Kidney tubule cell (primary cell): ENCODE results near the gene RPS6KB2.

Experiments
- DNase-seq: peaks from one replicate; pipeline ENCODE4 v3.0.0-alpha.2; 2018; ENCODE audit warnings: low spot score

RPS6KB2 gene

DNA sequence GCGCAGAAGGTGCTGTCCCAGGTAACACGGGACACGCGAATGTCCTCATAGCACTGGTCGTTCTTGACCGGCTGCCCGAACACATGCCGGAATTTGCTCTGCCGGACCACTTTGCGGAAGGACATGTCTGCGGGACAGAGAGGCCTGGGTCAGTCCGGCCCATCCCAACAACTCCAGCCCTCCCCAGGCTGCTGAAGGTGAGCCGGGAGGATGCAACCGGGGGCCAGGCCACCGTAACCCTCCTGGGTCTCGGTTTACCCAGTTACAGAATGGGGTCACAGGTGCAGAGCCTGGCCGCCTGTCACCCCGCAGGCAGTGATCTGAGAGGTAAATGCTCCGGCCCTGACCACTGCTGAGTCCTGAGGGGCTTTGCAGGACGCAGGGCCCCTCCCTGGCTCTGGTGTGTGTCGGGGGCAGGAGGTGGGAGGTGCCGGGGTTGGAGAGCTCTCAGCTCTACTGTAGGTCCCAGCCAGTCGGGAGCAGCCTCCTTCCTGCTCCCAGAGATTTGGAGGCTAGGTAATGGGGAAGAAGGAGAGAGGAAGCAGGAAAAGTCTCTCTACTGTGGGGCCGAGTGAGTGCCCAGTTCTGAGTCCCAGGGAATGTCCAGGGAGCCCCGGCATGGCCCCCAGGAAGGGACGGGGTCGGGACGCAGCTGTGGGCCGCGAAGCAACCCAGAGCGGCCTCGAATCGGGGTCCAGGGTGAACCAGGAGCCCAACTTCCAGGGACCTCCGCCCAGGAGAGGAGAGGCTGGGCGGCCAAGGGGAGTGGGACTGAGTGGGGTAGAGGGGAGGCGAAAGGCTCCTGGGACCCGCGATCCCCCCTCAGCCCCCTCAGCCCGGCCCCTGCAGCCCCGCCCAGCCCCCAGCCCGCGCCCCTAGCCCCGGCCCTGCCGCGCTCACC is 14.5 kb downstream of the RPS6KB2 start:
- no peak for DNase-seq

DNA sequence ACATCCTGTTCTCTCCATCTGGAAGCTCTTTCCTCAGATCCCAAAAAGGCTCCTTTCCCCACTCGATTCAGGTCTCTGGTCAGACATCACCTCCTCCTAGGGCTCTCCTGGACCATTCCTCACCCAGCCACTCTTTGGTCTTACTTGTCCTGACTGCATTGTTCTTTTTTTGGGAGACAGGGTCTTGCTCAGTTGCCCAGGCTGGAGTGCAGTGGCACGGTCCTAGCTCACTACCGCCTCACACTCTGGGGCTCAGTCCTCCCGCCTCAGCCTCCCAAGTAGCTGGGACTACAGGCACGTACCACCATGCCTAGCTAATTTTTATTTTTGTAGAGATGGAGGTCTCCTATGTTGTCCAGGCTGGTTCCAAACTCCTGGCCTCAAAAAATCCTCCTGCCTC is 17.2 kb downstream of the RPS6KB2 start:
- no peak for DNase-seq

DNA sequence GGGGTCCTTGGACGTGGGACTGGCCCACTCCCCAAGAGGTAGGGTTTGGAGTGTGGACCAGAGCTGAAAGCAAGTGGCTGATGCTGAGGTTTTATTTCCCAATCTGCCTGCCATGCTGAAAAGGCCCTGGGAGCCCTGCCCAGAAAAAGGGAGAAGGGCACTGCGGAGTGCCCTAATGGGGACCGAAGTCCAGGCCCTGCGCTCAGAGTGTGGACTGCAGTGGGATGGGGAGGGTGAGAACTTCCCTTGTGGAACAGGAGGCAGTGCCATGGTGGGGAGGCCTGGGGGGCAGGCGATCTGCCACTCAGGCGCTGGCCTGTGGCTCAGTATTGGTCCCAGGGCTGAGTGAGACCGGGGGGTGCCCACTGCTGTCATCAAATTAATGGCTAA is 19.9 kb downstream of the RPS6KB2 start:
- DNase-seq = no peak

DNA sequence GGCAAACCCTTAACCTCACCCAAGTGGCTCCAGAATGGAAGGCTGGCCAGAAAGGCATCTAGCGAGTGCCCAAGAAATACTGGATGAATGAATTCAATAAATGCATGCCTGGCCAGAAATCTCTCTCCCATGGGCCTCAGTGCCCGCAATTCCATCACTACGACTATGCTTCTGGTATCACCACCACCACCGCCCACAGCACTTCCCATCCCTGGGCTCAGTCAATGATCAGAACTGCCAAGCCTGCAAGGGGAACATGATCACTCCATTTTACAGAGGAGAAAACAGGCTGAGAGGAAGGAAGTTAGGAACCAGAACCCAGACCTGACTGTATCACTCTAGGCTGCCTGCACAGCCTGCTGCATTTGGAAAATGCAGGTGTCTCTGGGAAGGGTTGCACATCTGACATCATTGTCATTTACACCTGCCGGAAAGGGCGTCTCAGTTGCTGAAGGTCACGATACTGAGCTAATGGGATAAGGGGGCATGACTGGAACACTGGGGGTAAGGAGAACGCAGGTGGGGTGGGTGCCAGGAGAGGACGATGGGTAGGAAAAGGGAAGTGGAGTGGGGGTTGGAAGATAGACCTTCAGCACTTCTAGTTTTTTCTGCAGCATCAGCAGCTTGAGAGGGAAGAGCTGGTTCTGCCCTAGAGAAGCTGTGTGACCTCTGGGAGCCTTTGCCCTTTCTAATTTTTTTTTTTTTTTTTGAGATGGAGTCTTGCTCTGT is 21.0 kb downstream of the RPS6KB2 start:
- DNase-seq = no peak

DNA sequence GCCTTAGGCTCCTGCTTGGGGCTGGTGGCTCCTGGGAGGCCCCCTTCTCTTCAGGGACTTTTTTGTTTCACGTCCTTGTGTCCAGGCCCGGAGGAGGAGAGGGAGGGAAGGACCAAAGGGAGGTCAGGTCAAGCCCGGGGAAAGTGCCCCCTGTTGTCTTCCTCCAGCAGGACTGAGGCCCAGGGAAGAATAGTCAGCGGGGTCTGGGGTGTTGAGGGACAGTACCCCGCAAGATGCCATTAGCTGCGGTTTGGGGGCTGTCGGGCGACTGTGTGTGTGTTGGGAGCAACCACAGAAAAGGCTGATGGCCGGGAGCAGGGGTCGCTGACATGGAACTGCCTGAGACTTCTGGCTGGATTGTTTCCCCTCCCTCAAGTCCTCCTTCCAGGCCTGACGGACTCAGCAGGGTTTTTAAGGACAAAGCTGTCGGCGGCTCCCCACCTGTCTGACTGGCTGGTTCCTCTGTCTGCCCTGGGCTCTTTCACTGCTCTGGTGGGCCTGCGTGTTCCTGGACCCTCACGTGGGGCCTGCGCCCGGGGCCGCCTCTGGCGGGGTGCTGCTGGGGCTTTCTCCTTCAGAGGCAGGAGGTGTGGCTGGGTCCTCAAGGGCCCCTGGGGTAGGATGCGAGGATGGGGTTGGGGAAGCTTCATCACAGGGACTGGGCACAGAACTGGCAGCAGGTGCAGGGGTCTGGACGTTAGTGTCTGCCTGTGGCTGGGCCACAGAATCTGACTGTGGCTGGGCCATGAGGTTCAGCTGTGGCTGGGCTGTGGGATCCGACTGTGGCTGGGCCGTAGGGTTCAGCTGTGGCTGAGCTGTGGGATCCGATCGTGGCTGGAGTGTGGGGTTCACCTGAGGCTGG is 22.7 kb downstream of the RPS6KB2 start:
- no peak for DNase-seq

DNA sequence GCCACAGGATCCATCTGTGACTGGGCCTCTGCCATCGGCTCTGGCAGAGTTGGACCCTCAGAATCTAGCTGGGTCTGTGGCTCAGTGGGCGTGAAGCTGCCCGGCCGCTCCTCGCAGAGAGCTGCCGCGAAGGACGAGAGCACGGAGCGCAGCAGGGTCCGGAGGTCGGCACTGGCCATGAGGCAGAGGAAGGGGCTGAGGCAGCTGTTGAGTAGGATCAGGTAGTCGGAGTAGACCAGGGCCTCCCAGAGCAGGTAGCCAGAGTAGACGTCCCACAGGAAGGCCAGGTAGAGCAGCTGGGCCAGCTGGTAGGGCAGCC is 23.3 kb downstream of the RPS6KB2 start:
- DNase-seq = no peak

DNA sequence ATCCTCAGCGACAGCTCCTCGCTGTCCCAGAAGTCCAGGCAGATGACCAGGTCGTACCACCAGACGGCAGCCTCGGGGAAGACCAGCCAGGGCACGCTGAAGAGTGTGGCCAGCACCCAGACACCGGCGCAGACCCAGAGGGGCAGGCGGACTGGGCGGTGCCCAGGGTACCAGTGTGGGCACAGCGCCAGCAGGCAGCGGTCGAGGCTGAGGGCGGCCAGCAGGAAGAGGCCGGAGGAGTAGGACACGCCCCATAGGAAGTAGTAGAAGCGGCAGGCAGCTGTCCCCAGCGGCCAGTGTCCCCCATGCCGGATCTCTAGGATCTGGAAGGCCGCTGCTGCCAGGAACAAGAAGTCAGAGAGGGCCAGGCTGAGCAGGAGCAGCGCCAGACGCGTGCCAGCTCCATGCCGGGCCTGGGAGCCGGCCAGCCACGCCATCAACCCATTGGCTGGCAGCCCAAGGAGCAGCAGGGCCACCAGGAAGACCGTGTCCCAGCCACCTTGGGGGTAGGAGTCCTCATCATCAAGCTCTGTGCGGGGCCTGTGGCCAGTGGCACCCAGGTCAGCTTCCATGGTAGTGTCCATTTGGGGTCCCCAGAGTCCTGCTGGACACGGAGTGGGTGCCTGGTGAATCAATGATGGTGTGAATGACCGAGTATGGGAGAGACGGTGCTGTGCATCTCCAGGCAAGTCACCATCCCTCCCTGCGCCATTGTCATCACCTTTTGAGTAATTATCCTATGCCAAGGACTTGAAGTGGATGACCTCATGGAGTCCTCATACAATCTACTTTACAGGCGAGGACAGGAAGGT is 24.1 kb downstream of the RPS6KB2 start, which contains the start of gene GPR152:
TSS of gene GPR152 (minus strand) at position 589 of the 812 bp plus-strand sequence. CDS start at position 584, 5 bp downstream.
- no peak for DNase-seq

DNA sequence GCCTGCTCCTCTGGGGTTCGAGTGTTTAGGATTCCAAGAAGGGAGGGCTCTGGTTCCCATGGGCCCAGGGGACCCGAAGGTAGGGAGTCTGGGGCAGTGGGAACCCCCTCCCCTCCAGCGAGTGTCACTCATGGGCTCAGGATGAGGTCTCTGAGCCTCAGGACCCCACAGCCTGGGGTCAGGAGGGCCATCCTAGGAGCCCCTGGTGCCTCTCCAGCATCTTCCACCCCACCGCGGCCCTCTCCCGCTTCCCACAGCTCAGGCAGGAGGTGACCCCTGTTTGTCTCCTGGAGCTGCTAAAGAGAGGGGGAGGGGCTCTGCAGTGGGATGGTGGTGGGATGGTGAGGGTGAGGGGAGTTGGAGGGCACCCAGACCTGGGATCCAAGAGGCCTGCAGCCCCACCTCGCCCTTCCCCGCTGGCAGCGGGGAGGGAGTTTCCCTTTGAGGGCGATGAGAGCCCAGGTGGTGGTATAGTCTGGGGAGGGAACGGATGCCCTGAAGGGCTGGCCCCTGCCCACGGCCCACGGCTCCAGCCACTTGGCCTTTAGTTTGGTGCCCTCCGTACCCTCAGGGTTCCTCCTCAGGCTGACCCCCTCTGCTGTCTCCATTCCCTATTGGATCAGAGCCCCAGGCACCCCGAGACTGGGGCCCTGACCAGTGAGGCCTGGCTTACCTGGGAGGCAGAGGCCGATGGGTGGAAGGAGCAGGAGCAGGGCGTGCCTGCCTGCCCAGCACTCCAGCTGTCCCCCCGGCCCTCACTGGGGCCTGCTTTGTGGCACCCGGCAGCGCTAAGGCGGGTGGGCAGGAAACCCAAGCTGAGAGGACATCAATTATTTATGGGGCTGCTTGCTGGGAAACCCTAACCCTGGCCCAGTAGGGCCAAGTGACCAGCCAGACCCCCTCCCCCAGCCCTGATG is 25.8 kb downstream of the RPS6KB2 start:
- DNase-seq = no peak

DNA sequence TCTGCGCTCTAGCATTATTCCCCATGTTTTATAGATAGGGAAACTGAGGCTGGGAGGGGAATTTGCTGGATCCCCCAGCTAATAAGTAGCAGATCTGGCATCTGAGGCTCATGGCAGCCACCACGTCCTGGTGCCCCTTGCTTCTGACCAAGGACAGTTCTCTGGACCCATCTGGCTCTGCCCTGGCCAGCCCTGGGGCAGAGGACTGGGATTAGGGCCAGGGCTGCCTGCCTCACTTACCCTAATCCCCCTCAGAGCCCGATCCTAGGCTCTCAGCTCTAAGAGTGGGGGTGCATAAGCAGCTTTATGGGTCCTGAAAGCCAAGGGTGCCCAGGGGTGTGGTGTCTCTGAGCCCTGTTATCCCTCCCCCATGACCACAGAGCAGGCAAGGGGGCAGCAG is 26.8 kb downstream of the RPS6KB2 start, which contains the start of gene CABP4:
TSS of gene CABP4 (plus strand) at position 301 of the 400 bp plus-strand sequence. CDS start at position 371, 70 bp downstream.
- DNase-seq = no peak

DNA sequence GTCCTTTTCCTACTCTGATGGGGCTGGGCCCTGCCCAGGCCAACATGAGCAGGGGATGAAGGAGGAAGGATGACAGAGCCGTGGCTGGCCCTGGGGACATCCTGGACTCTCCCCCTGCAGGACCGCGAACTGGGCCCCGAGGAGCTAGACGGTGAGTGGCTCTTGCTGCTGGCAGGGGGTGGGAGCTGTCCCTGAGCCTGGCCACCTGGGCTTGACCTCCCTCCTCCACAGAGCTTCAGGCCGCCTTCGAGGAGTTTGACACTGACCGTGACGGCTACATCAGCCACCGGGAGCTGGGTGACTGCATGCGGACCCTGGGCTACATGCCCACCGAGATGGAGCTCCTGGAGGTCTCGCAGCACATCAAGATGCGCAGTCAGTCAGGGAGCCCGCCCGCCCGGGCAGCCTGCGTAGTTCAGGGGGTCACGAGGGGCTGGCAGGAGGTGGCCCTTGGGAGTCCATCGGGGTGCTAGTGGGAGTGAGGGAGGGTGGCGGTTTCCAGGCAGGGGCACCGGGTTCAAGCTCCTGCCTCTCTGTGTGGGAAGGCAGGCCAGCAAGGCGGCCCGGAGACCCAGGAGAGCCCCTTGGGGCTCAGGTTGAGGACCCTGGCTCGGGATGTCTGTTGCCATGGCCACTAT is 27.9 kb downstream of the RPS6KB2 start:
- no peak for DNase-seq

DNA sequence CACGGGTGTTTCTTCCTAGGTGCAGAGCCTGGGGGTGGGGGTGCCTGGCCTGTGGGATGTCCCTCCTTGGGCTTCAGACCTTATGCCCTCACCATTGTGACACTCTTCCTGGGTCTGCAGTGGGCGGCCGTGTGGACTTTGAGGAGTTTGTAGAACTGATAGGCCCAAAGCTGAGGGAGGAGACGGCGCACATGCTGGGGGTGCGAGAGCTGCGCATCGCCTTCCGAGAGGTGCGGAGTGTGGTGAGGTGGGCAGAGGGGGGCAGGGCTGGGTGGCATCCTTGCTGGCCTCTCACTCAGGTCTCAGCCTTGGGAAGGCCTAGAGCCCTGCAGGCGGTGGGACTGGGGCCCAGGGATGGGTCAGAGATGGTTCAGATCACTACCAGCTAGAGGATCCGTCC is 29.2 kb downstream of the RPS6KB2 start:
- DNase-seq = no peak

DNA sequence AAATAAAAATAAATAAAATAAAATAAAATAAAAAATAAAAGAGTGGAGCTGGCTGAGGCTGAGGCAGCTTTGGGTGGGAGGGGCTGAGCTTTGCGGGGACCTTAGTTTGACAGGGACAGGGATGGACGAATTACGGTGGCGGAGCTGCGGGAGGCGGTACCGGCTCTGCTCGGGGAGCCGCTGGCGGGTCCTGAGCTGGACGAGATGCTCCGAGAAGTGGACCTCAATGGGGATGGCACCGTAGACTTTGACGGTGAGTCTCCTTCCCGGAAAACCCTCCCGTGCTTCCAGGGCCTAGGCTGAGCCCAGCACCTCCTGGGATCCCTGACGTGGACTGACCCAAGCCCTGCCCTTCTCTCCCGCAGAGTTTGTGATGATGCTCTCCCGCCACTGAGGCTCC is 30.0 kb downstream of the RPS6KB2 start:
- DNase-seq = no peak

DNA sequence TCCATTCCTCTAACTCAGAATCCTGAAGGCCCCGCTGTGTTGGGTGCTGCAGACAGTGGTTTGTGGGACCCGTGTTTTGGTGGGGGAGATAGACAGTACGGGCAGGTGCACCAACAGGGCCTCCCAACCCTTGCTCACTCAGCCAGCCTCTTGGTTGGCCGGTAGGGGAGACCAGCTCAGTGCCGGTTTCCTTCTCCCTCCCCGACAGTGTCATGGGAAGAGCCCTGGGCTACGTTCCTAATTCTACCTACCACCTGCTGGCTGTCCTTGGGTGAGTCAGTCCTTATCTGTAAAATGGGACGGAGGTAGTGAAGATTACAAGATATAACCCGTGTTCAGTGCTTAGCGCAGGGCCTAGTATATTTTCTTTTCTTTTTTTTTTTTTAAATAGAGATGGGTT is 34.9 kb downstream of the RPS6KB2 start:
- no peak for DNase-seq

DNA sequence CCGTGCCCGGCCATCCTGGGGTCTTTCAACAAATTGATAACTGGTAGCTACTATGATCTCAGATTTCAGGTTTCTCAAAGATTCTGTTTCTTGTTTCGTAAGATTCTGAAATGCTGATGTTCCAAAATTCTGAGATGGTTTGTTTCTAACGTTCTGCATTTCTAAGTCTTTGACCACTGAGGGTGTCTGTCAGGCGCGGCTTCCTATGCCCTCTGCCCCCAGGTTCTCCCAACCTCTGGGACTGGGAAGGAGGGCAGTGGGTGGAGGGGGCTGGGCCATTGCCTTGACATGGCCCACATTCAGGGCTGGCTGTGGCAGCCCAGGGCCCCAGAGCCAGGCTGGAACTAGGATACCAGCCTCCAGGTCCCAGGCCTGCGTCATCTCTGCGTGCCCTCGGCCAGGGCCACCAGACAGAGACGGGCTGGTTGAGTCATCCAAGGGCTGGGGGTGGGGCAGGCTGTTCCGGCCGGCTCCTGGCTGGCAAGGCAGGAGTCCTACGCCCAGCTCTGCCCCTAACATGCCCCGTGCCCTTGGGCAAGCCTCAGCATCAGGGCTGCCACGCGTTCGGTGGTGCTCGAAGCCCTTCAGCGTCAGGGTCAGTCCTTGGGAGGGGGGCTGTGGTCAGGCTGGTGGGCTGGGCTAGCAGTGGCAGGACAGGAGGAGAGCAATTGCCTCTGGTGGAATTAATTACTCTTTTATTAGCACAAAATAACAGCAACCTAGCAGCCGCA is 35.6 kb downstream of the RPS6KB2 start:
- DNase-seq = peak; percentile 85

DNA sequence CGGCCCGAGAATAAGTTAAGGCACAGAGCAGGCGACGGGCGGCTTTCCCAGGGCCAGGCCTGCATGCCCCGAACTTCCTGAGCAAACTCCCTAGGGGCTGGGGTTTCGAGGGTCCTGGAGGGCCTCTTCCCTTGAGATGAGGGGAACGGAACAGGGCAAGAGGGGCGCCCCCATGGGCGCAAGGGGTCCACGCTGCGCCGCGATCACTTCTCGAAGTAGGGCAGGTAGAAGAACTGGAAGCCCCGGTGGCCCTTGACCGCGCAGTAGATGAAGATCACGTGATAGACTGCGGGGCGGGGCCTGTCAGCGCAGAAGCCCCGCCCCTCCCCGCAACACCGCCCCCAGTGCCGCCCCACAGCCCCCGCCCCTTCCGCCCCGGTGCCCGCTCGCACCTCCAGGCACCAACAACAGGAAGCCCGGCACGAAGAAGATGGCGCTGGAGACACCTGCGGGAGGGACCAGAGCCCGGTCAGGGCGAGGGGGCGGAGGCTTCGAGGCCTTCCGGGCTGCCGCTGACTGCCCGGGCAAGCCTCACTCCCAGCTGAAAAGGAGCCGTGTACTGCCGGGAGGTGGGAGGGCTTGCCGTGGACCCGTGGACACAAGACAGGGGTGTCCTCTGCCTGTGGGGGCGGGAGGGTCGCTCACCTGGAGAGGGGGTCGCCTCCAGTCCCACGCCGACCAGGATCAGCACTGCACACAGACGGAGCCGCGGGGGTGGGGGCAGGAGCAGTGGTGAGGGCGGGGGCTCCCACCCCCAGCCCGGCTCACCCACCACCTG is 36.3 kb downstream of the RPS6KB2 start:
- peak; percentile 94 for DNase-seq

DNA sequence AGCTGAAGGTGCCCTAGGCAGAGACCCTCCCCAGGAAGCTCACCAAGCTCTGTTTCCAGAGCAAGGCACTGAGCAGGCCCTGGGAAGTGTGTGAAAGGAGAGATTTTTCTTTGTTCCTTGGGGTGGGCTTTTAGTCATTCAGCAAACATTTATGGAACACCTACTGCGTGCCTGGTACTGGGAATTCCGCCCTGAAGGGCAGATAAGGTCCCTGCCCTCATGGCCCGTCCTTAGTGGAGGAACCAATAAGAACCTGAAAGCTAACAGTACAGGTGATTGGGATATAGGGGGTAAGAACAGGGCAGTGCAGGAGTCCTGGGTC is 36.9 kb downstream of the RPS6KB2 start:
- DNase-seq = peak; percentile 46

DNA sequence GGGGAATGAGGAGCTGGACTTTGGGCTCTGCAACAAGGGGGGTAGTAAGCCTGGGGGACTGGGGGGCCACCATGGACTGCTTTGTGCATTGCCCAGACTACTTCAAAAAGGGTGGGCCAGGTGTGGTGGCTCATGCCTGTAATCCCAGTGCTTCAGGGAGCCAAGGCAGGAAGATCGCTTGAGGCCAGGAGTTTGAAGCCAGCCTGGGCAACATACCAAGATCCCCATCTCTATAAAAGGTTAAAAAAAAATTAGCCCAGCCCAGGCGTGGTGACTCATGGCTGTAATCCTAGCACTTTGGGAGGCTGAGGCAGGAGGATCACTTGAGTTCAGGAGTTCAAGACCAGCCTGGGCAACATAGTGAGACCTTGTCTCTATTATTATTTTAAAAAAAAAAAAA is 37.2 kb downstream of the RPS6KB2 start:
- DNase-seq = peak; percentile 29

DNA sequence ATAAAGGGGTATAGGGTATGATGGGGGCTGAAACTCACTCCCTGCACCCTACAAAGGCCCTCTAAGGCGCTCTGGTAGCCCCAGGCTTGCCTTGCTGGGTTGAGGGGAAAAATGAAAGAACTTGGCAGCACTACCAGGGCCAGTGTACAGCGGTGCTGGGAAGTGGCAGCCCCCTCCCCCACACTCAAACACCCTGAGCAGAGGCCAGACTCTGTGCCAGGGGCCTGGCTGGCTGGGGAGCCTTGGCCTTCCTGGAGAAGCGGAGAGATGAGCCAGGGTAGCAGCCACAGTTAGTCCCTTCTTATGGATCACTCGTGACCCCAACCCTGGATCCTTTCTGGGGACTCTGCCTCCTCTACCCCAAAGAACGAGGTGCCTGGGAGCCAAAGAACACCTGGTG is 38.1 kb downstream of the RPS6KB2 start:
- DNase-seq = no peak
